H9 (cell line): ENCODE measurements around the gene DCXR. TPM values are rescaled to one million over a fixed set of nuclear protein-coding genes. Genes with fewer than 3 reads are reported as not detected.

Experiments
- DNase-seq: peaks from one replicate; pipeline ENCODE4 v3.0.0-alpha.2; 2017
- H2AFZ ChIP-seq: one replicate; pipeline ENCODE4 v1.6.1; 2013; ENCODE audit warnings: mild to moderate bottlenecking, low read length, control low read depth, moderate library complexity
- H2AK5ac ChIP-seq: 2 replicates; pipeline ENCODE4 v1.6.1; 2013; ENCODE audit warnings: low read length, control low read depth, mixed read lengths; ENCODE audit not compliant: insufficient read length
- H2BK120ac ChIP-seq: one replicate; pipeline ENCODE4 v1.6.1; 2013; ENCODE audit warnings: low read depth, mild to moderate bottlenecking, low read length, control low read depth, inconsistent platforms; ENCODE audit not compliant: poor library complexity, severe bottlenecking
- H2BK12ac ChIP-seq: 2 replicates; pipeline ENCODE4 v1.6.1; 2013; ENCODE audit warnings: low read length, control low read depth, mixed read lengths, low read depth; ENCODE audit not compliant: insufficient read length
- H2BK15ac ChIP-seq: 2 replicates; pipeline ENCODE4 v1.6.1; 2013; ENCODE audit warnings: low read depth, low read length, control low read depth
- H2BK20ac ChIP-seq: one replicate; pipeline ENCODE4 v1.6.1; 2013; ENCODE audit warnings: low read depth, mild to moderate bottlenecking, low read length, control low read depth, inconsistent platforms; ENCODE audit not compliant: poor library complexity, severe bottlenecking
- H2BK5ac ChIP-seq: 2 replicates; pipeline ENCODE4 v1.6.1; 2013; ENCODE audit warnings: low read length, control low read depth, mixed read lengths; ENCODE audit not compliant: insufficient read length
- H3K14ac ChIP-seq: 2 replicates; pipeline ENCODE4 v1.6.1; 2013; ENCODE audit warnings: low read length, control low read depth; ENCODE audit not compliant: insufficient read depth
- H3K18ac ChIP-seq: 2 replicates; pipeline ENCODE4 v1.6.1; 2013; ENCODE audit warnings: low read depth, mild to moderate bottlenecking, mixed read lengths, low read length, control low read depth; ENCODE audit not compliant: insufficient read length
- H3K23ac ChIP-seq: 2 replicates; pipeline ENCODE4 v1.6.1; 2013; ENCODE audit warnings: low read length, control low read depth, mixed read lengths, low read depth; ENCODE audit not compliant: insufficient read length
- H3K23me2 ChIP-seq: 2 replicates; pipeline ENCODE4 v1.6.1; 2013; ENCODE audit warnings: low read depth, mild to moderate bottlenecking, mixed read lengths, low read length, control low read depth; ENCODE audit not compliant: insufficient read length, poor library complexity, severe bottlenecking
- H3K27ac ChIP-seq: 2 replicates; pipeline ENCODE4 v1.5.1; 2013; ENCODE audit warnings: low read length, control low read depth, mixed read lengths, low read depth; ENCODE audit not compliant: insufficient read length
- H3K27me3 ChIP-seq: 2 replicates; pipeline ENCODE4 v1.6.1; 2013; ENCODE audit warnings: low read length, control low read depth, inconsistent platforms; ENCODE audit not compliant: insufficient read depth
- H3K4ac ChIP-seq: 2 replicates; pipeline ENCODE4 v1.6.1; 2013; ENCODE audit warnings: low read depth, mild to moderate bottlenecking, control low read depth, inconsistent platforms, low read length, moderate library complexity
- H3K4me1 ChIP-seq: 2 replicates; pipeline ENCODE4 v1.6.1; 2013; ENCODE audit warnings: low read length, control low read depth, inconsistent platforms; ENCODE audit not compliant: insufficient read depth
- H3K4me2 ChIP-seq: 2 replicates; pipeline ENCODE4 v1.6.1; 2013; ENCODE audit warnings: low read length, control low read depth, mixed read lengths; ENCODE audit not compliant: insufficient read length, insufficient read depth
- H3K56ac ChIP-seq: 2 replicates; pipeline ENCODE4 v1.6.1; 2013; ENCODE audit warnings: low read depth, mild to moderate bottlenecking, mixed read lengths, low read length, control low read depth; ENCODE audit not compliant: insufficient read length
- H3K79me1 ChIP-seq: 2 replicates; pipeline ENCODE4 v1.6.1; 2013; ENCODE audit warnings: low read depth, mild to moderate bottlenecking, moderate library complexity, low read length, control low read depth, inconsistent platforms; ENCODE audit not compliant: insufficient read depth, poor library complexity, severe bottlenecking
- H3K79me2 ChIP-seq: 2 replicates; pipeline ENCODE4 v1.6.1; 2013; ENCODE audit warnings: low read length, control low read depth, inconsistent platforms; ENCODE audit not compliant: insufficient read depth
- H3K9ac ChIP-seq: 2 replicates; pipeline ENCODE4 v1.6.1; 2013; ENCODE audit warnings: low read length, control low read depth, mixed read lengths; ENCODE audit not compliant: insufficient read length; ENCODE audit errors: extremely low read depth
- H3K9me3 ChIP-seq: one replicate; pipeline ENCODE4 v1.6.1; 2013; ENCODE audit warnings: low read depth, low read length, inconsistent platforms; ENCODE audit not compliant: control insufficient read depth
- H3T11ph ChIP-seq: one replicate; pipeline ENCODE4 v1.6.1; 2013; ENCODE audit warnings: mild to moderate bottlenecking, low read length, control low read depth, inconsistent platforms
- H4K20me1 ChIP-seq: one replicate; pipeline ENCODE4 v1.6.1; 2013; ENCODE audit not compliant: control insufficient read depth, insufficient read length, insufficient read depth
- H4K5ac ChIP-seq: 2 replicates; pipeline ENCODE4 v1.6.1; 2013; ENCODE audit warnings: low read depth, mild to moderate bottlenecking, mixed read lengths, low read length, control low read depth; ENCODE audit not compliant: insufficient read length
- H4K8ac ChIP-seq: replicated peaks from 2 replicates; pipeline ENCODE4 v1.6.1; 2013; ENCODE audit warnings: low read length, control low read depth, mixed read lengths, low read depth; ENCODE audit not compliant: insufficient read length
- H4K91ac ChIP-seq: 2 replicates; pipeline ENCODE4 v1.6.1; 2013; ENCODE audit warnings: low read depth, mild to moderate bottlenecking, moderate library complexity, mixed read lengths, low read length, control low read depth; ENCODE audit not compliant: insufficient read length
- H3K27ac Mint-ChIP-seq, 3 experiments: 2 replicates in 2 of 3; 3 replicates in 1 of 3; pipeline ENCODE4 v1.8.0; 2020 to 2021; ENCODE audit warnings: mixed read lengths in 3 of 3, mild to moderate bottlenecking in 1 of 3, moderate library complexity in 1 of 3
- H3K27me3 Mint-ChIP-seq: 2 replicates; pipeline ENCODE4 v1.8.0; 2021; ENCODE audit warnings: low read depth, mild to moderate bottlenecking, moderate library complexity, mixed read lengths
- H3K36me3 Mint-ChIP-seq, 3 experiments: 2 replicates in 2 of 3; 3 replicates in 1 of 3; pipeline ENCODE4 v1.8.0; 2020 to 2021; ENCODE audit warnings: low read depth in 3 of 3, mixed read lengths in 3 of 3; ENCODE audit not compliant: insufficient read depth in 1 of 3
- H3K4me1 Mint-ChIP-seq, 2 experiments: 2 replicates each; pipeline ENCODE4 v1.8.0; 2020; ENCODE audit warnings: mixed read lengths in 2 of 2
- H3K4me3 Mint-ChIP-seq, 2 experiments: 2 replicates in 1 of 2; 3 replicates in 1 of 2; pipeline ENCODE4 v1.8.0; 2020 to 2021; ENCODE audit warnings: mild to moderate bottlenecking in 2 of 2, mixed read lengths in 2 of 2, moderate library complexity in 1 of 2
- H3K9me3 Mint-ChIP-seq, 2 experiments: 2 replicates in 1 of 2; 3 replicates in 1 of 2; pipeline ENCODE4 v1.8.0; 2020; ENCODE audit warnings: mild to moderate bottlenecking in 2 of 2, mixed read lengths in 2 of 2, moderate library complexity in 1 of 2
- WGBS: extraction: QIAGEN DNeasy Blood & Tissue Kit; methylation state at CpG from one replicate; pipeline ENCODE4 v1.1.7; 2013; ENCODE audit warnings: missing lambda C conversion rate, low lambda C conversion rate, mixed read lengths; ENCODE audit not compliant: insufficient read length; ENCODE audit errors: extremely low coverage; 5-methylcytosine and 5-hydroxymethylcytosine counted together
- total RNA-seq: library from RNA; stranded (reverse); gene quantifications from 2 replicates; pipeline ENCODE4 v1.2.1, GENCODE V29; 2021
- TF ChIP-seq, protein P1 (sequence below): fragments of 200-600 bp; sonication (generic); conservative IDR thresholded peaks from 3 replicates; pipeline ENCODE4 v1.8.0; 2021; ENCODE audit warnings: antibody characterized with exemption, mild to moderate bottlenecking

Gene DCXR
- total RNA-seq, 1 experiment from 2014 or later, result 93.6 TPM

DNA sequence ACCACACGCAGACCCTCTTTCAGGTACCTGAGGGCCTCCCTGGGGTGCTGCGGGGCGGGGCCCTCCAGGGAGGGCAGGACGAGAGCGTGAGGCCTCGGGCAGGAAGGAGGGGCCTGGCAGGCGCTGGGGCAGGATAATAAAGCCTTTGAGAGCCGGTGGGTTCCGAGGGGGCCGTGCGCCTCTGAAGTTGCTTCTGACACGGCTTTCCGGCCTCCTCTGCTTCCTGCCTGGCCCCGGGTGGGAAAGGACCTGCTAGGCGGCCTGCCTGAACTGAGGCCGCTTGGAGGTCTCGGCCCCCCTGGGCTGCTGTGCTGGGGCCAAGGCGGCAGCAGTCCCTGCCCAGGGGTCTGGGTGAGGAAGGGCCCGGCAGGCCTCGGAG, 25.2 kb downstream of the DCXR start:
- Histone ChIP-seq H4K8ac (no peak overlapping the region), H3K9me3 (no peaks in the 10 kb centered on the region), H4K91ac (no peak overlapping the region), H3K23ac (no peak overlapping the region), H3K4me2 (no peak overlapping the region), H2AK5ac (no peak overlapping the region), H2BK15ac (no peak overlapping the region), H3K79me2 (no peaks in the 10 kb centered on the region), H3K27me3 (no peaks in the 10 kb centered on the region), H4K20me1 (no peaks in the 10 kb centered on the region), H3K56ac (no peak overlapping the region), H3K27ac (no peak overlapping the region), H3K9ac (no peak overlapping the region), H3K79me1 (no peaks in the 10 kb centered on the region), H3K23me2 (no peaks in the 10 kb centered on the region), H4K5ac (no peak overlapping the region), H2AFZ (no peak overlapping the region), H3K18ac (no peak overlapping the region), H2BK12ac (no peak overlapping the region), H3K4ac (no peak overlapping the region), H2BK120ac (no peak overlapping the region), H2BK20ac (no peak overlapping the region), H3T11ph (no peak overlapping the region), H2BK5ac (no peak overlapping the region), H3K4me1 (no peaks in the 10 kb centered on the region), H3K14ac (no peak overlapping the region; the same call in 1 of the 2 replicates)
- no peak for DNase-seq
- Mint-ChIP-seq H3K36me3 (no peaks in the 10 kb centered on the region), H3K27me3 (no peaks in the 10 kb centered on the region; the same call in 1 of the 2 replicates), H3K9me3 (no peaks in the 10 kb centered on the region), H3K4me3 (no peak overlapping the region), H3K27ac (no peak overlapping the region), H3K4me1 (0 out of 4 replicates have a peak, but pooled peaks cover 0 to 2% of the 10 kb centered on the region in 2 experiments)
- WGBS, result no CpG with 5 or more reads among the region's 20 CpGs
- TF ChIP-seq, protein P1, sequence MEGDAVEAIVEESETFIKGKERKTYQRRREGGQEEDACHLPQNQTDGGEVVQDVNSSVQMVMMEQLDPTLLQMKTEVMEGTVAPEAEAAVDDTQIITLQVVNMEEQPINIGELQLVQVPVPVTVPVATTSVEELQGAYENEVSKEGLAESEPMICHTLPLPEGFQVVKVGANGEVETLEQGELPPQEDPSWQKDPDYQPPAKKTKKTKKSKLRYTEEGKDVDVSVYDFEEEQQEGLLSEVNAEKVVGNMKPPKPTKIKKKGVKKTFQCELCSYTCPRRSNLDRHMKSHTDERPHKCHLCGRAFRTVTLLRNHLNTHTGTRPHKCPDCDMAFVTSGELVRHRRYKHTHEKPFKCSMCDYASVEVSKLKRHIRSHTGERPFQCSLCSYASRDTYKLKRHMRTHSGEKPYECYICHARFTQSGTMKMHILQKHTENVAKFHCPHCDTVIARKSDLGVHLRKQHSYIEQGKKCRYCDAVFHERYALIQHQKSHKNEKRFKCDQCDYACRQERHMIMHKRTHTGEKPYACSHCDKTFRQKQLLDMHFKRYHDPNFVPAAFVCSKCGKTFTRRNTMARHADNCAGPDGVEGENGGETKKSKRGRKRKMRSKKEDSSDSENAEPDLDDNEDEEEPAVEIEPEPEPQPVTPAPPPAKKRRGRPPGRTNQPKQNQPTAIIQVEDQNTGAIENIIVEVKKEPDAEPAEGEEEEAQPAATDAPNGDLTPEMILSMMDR, result no peak
